ENCODE measurements around the gene TBXAS1.

TBXAS1 gene

DNA sequence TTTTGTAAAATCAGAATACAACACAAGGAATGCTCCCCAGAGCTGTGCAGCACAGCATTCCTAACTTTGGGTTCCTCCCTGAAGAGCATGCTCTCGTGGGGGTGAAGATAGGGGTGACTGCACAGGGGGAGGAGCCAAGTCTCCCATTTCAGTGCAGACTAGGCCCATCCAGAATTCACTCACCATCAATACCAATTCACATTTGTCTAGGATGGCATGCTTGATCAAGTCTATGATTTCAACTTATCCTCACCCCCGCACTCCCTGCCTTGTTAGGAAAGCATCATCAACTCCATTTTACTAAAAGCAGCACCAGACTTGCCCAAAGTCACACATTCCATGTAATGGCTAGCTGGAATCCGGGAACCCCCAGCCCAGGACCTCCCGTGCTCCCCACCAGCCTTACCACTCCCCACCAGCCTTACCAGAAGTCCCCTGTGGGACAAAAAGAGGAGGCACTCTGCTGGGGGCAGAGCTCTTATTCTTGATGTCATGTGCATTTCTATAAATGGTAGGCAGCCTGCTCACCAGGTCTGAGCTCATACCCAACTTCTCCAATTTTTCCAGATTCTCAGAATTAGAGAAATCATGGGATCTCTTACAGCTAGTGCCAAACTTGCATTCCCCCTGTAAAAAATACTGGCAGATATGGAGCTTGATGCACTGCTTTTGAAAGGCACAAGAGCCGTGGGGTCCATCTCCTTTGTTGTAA lies 227.5 kb downstream of the TBXAS1 start:
- DNase-seq: no peak

- DNase-seq: no peak
Observed at GRCh38 chr7:140057143-140057535, 228.1 kb downstream of the TBXAS1 start.

- no peak for DNase-seq
Observed at GRCh38 chr7:140058517-140058916, 229.5 kb downstream of the TBXAS1 start.

DNA sequence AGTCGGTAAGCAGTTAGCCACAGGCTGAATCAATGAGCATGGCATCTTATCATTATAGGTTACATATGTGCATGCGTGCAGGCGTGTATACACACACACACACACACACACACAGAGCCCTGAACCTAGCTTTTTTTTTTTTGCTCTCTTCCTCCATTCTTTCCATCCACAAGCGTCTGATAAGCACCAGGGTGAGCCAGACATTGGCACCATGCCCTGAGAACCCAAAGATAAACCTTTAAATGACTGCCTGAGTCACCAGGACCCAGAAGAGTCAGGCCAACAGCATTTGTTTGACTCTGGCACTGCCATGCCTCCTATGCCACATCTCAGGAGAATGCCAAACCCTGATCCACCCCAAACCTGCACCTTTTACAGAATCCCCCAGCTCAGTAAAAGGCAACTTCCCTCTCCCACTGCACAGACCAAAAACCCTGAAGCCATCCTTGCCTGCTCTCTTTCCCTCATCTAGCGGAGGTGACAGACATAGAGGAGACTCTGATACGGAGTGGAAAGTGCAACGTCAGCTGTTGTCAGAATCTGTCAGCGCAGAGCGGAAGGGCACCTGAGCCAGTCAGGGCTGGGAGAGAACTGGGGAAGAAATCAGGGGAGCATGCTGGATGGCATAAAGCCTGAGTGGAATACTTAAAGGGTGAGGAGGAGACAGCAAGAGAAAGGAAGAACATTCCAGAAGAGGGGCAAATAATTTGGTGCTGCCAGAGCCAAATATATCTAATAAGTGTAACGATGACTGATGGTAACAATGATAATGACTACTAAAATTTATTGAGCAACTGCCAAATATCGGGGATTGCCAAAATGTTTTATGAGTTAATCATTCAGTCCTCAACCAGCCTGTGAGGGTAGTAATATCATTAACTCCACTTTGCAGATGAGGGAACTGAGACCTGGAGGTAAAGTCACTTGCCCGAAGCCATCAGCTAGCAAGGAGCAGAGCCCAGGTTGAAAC lies 230.5 kb downstream of the TBXAS1 start:
- peak; percentile 15 for DNase-seq

DNA sequence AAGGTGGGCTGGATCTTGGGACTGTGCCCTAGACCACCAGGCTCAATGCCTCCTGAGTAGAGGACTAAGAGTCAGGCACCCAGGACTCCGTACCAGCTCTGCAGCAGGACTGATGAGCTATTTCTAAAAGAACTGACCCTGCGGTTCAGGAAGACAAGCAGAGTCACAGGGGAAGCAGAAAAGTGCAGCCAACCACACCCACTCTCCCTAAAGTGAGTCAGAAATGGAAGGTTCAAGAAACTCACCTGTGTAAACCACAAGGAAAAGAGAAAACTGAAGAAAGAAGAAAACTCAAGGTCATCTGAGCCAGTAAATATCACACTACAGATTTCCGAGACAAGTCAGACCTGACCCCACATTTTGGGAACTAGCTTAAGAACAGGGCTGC lies 231.2 kb downstream of the TBXAS1 start:
- DNase-seq: no peak

DNA sequence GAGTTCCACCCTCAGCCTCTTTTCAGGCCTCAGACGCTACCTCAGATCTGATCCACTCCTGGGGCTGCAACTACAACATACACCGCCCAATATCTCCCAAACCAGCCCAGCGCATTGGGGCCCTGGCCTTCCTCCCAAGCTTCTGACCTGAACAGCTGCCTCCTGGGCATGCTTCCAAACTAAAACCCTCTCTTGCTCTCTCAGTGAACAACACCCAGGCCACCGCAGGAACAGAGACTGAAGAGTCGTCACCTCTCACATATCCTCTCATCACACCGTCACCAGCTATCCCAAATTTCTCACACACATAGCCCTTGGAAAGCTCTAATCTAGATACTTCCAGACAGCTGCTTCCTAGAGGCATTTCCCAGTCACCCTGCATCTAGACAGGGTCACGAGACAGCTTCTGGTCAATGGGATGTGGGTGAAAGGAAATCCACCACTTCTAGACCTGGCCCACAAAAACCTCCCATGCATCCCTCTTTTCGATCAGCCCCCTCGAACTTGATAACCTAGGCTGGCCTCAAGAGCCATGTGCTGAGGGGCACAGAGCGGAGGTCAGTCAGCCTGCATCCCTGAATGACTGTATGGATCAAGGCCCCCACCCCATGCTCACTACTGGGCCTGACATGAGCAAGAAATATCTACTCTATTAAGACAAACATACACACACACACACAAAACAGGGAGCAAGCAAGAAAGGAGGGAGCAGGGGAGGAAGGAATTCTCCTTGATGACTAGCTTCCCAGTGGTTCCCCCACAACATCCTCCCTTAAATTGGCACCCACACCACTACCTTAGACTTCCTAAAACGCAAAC lies 231.9 kb downstream of the TBXAS1 start:
- DNase-seq: peak; percentile 4

DNA sequence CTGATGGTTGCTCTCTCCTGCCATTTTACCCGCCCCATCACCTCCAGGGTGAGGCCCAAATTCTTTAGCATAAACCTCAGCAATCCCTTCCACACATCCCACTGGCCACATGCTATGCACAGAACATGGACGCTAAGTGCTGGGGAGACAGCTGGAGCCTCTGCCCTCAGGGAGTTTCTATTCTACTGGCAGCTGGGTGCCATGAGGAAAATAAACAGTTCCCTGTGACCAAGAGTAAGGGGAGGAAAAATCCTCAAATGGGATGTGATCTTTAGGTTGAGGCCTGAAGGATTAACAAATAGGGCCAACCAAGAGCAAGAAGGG lies 232.5 kb downstream of the TBXAS1 start:
- no peak for DNase-seq

- DNase-seq: peak; percentile 33
Observed at GRCh38 chr7:140062118-140062527, 233.1 kb downstream of the TBXAS1 start.

DNA sequence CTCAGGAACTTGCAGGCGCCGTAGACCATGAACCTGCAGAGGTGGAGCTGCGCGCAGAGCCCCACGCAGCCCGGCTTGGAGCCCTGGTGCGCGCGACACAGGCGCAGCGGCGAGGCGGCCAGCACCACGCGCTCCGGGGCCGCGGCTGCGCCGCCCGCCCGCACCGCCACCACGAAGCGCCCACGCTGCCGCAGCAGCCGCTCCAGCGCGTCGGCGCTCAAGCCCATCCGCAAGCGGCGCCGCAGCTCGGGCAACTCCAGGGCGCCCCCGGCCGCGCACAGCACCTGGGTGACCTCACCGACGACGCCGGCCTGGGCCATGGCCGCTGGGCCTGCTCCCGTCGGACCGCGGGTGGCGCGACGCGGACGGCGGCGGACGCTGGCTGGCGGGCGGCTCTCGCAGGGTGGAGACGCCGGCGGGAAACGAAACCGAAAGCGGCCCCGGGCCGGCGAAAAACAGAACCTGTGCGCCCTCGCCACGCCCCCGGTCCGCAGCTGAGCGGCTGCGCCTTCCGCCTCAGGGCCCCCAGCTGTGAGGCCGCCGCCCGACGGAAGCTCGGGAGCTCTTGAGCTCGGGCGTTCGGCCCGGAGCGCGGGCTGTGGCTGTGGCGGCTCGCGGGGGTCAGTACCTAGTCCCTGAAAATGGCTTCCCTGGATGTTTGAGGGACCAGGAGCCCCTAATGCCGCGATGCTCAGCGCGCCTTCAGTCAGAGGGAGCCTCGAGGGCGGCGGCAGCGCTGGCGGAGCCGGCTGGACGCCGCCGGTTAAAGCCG lies 233.7 kb downstream of the TBXAS1 start, which contains the start of gene PARP12:
Gene PARP12, minus strand, starts transcription at position 424 of the 772 bp plus-strand sequence. Its CDS starts 104 bp downstream, at position 320.
- peak; percentile 74 for DNase-seq

DNA sequence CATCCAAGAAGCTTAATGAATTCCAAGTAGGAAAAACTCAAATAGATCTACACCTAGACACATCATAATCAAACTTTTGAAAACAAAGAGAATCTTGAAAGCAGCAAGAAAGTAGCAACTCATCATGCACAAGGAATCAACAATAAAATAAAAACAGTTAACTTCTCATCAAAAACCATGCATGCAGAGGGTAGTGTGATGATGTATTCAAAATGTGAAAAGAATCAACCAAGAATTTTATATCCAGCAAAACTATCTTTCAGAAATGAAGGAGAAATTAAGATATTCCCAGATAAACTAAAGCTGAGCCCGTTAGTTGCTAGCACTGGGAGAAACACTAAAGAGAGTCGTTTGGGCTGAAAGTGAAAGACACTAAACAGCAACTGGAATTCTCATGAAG lies 238.0 kb downstream of the TBXAS1 start:
- DNase-seq: no peak

DNA sequence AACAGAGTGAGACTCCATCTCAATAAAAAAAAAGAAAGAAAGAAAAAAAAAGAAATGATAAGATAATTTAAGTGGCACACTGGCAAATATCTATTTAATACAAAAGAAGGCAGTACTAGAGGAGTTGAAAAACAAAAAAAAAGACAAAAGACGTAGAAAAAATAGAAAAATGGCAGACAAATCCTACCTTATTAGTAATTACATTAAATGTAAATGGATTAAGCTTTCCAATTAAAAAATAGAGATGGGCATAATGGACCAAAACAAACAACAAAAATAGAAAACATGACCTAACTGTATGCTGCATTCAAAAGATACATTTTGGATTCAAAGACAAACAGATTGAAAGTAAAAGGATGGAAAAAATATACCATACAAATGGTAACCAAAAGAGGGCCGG lies 239.0 kb downstream of the TBXAS1 start:
- DNase-seq: no peak

GRCh38 chr7:140069298-140069949 lies 240.4 kb downstream of the TBXAS1 start:
- no peak for DNase-seq
